ENCODE results near the gene ITGBL1.

GRCh38 chr13:101481421-101481820 lies 28.9 kb downstream of the ITGBL1 start:
- TF ChIP-seq EP300 (IDR thresholded peaks at IDR 0.05) (no peak), CTCF (IDR thresholded peaks at IDR 0.05) (no peak), POLR2A (IDR thresholded peaks at IDR 0.05) (no peak), POLR2AphosphoS5 (IDR thresholded peaks at IDR 0.05) (no peak)

All from stomach (tissue), 4 donors.